MCF 10A (cell line): Measurements from ENCODE around the gene HHATL. TPM values are rescaled to one million over a fixed set of nuclear protein-coding genes. Genes with fewer than 3 reads are reported as not detected.

Experiments
- BruUV-seq: library from RNA; stranded (reverse); fragments of 400-500 nt; replicated peaks from 2 replicates; lab custom pipeline; 2021; lab: Mats Ljungman, UMichigan
- CTCF ChIA-PET: fragments of 300-600 bp; sonication (Branson Sonifier 250); formaldehyde crosslinking; extraction: SDS; loops from one replicate; lab custom pipeline; 2021; ENCODE audit warnings: antibody characterized with exemption, inconsistent platforms; lab: Yijun Ruan, JAX
- POLR2A ChIA-PET: fragments of 300-600, 350-650 bp; sonication (Branson Sonifier 250); formaldehyde crosslinking; extraction: SDS; loops from one replicate; lab custom pipeline; 2020; ENCODE audit warnings: antibody characterized with exemption, inconsistent platforms; lab: Yijun Ruan, JAX
- DNase-seq: peaks from one replicate; pipeline ENCODE4 v3.0.0-alpha.2; 2018; ENCODE audit not compliant: unreplicated experiment
- H3K27ac Mint-ChIP-seq: one replicate; pipeline ENCODE4 v1.8.0; 2022; ENCODE audit warnings: mild to moderate bottlenecking, low read depth, mixed read lengths; ENCODE audit not compliant: unreplicated experiment
- H3K27me3 Mint-ChIP-seq: one replicate; pipeline ENCODE4 v1.8.0; 2022; ENCODE audit warnings: mixed read lengths; ENCODE audit not compliant: insufficient read depth, unreplicated experiment
- H3K36me3 Mint-ChIP-seq: one replicate; pipeline ENCODE4 v1.8.0; 2022; ENCODE audit warnings: mild to moderate bottlenecking, moderate library complexity, mixed read lengths; ENCODE audit not compliant: insufficient read depth, unreplicated experiment
- H3K4me1 Mint-ChIP-seq: one replicate; pipeline ENCODE4 v1.8.0; 2022; ENCODE audit warnings: mixed read lengths; ENCODE audit not compliant: insufficient read depth, unreplicated experiment
- H3K4me3 Mint-ChIP-seq: one replicate; pipeline ENCODE4 v1.8.0; 2022; ENCODE audit warnings: mild to moderate bottlenecking, moderate library complexity, mixed read lengths; ENCODE audit not compliant: unreplicated experiment
- H3K9me3 Mint-ChIP-seq: one replicate; pipeline ENCODE4 v1.8.0; 2022; ENCODE audit warnings: mixed read lengths; ENCODE audit not compliant: unreplicated experiment
- CTCF ChIP-seq: fragments of 200-600 bp; IDR thresholded peaks from one replicate; pipeline ENCODE4 v1.8.0; 2022; ENCODE audit warnings: antibody characterized with exemption, mild to moderate bottlenecking; ENCODE audit not compliant: unreplicated experiment
- intact Hi-C: fragments of 100-400 bp; cut with micrococcal nuclease; formaldehyde crosslinking; loops from 2 replicates; pipeline ENCODE4 v1.14.1; 2022
- total RNA-seq: library from RNA; stranded (reverse); gene quantifications from 2 replicates; pipeline ENCODE4 v1.2.3, GENCODE V29; 2022

Gene HHATL
- total RNA-seq, 1 experiment from 2014 or later = not detected

DNA sequence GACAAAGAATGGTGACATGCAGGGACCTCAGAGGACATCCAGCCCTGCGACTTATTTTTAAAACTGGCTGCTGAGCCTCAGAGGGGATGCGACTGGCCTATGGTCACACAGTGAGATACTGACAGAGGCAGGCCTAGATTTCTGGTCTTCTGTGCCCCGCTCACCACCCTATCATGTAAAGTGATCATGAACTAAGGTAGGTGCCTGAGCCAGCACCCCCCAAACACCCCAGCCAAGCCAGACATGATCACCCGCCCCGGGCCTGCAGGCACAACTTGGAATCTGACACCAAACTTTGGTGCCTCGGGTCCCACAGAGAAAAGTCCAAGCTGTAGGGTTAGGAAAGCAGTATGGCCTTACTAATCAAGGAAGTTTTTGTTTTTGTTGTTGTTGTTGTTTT is 33.9 kb upstream of the HHATL start:
- TF ChIP-seq CTCF = no peak
- no peak overlapping the region for H3K4me3 Mint-ChIP-seq
- no peaks in the 10 kb centered on the region for H3K36me3 Mint-ChIP-seq
- H3K27me3 Mint-ChIP-seq = no peaks in the 10 kb centered on the region
- no TSS peak for BruUV-seq
- H3K27ac Mint-ChIP-seq = no peak overlapping the region
- DNase-seq = no peak
- H3K9me3 Mint-ChIP-seq = no peaks in the 10 kb centered on the region
- CTCF ChIA-PET = interaction anchor here (0.9 to 2.0 kb wide), 3 partner anchors 8 to 15 kb away, joined by 3 to 8 read pairs (median 4); no protein-coding TSS in a partner anchor
- POLR2A ChIA-PET = no interaction called here
- intact Hi-C loops = no loop called here
- no peaks in the 10 kb centered on the region for H3K4me1 Mint-ChIP-seq

DNA sequence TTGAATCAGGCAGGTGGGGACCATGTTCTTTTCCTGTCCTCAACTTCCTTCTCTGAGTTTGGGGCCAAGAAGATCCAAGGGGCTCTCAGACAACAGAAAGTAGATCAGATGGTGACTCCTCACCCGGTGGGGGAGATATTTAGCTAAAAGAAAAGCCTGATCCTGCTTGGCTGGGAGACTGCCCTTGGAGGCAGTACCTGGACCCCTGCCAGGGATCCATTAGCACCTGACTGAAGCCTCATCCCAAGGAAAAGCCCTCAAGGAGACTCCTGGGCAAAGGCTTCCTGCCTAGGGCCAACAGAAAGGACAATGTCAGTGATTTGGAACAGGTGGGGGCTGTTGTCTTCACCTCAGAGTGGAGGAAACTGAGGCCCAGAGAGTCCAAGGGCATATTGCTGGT is 33.5 kb upstream of the HHATL start:
- Mint-ChIP-seq H3K27me3 (no peaks in the 10 kb centered on the region), H3K9me3 (no peaks in the 10 kb centered on the region), H3K36me3 (no peaks in the 10 kb centered on the region), H3K4me3 (no peak overlapping the region), H3K27ac (no peak overlapping the region), H3K4me1 (no peaks in the 10 kb centered on the region)
- TF ChIP-seq CTCF = no peak
- intact Hi-C loops = no loop called here
- BruUV-seq = no TSS peak
- DNase-seq = no peak
- CTCF ChIA-PET = interaction anchor here (0.9 to 2.0 kb wide), 3 partner anchors 9 to 15 kb away, joined by 3 to 8 read pairs (median 4); no protein-coding TSS in a partner anchor
- POLR2A ChIA-PET = no interaction called here

- H3K4me1 Mint-ChIP-seq = no peaks in the 10 kb centered on the region
- H3K9me3 Mint-ChIP-seq = no peaks in the 10 kb centered on the region
- TF ChIP-seq CTCF = no peak
- intact Hi-C loops = no loop called here
- no peak for DNase-seq
- no peaks in the 10 kb centered on the region for H3K27me3 Mint-ChIP-seq
- peak overlapping the region; percentile 18 for H3K27ac Mint-ChIP-seq
- H3K36me3 Mint-ChIP-seq = no peaks in the 10 kb centered on the region
- POLR2A ChIA-PET = no interaction called here
- BruUV-seq = no TSS peak
- CTCF ChIA-PET = interaction anchor here (0.7 to 2.0 kb wide), 4 partner anchors 9 to 84 kb away, joined by 3 to 8 read pairs (median 4); no protein-coding TSS in a partner anchor
- no peak overlapping the region for H3K4me3 Mint-ChIP-seq
These were observed 33.0 kb upstream of the HHATL start for GRCh38 chr3:42735615-42736014.

DNA sequence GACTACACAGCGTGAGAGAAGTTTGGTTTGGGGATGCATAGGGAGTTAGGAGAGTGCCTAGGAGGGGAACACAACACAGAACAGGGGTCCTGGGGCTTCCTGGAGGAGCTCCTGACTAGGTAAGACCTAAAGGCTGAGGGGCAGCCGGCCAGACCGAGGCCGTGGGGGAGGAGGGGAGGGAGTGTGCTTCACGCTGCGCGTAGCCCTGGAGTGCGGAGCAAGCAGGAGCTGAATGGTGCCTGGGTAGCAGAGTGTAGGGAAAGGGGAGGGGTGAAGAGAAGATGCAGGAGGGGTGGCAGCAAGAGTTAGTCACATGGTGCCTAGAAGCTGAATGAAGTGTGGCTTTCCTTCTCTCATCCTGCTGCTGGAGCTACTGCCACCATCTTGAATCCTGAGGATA is 32.4 kb upstream of the HHATL start:
- Mint-ChIP-seq H3K9me3 (no peaks in the 10 kb centered on the region), H3K36me3 (no peaks in the 10 kb centered on the region), H3K27ac (peak overlapping the region; percentile 18), H3K4me3 (no peak overlapping the region), H3K27me3 (no peaks in the 10 kb centered on the region), H3K4me1 (no peaks in the 10 kb centered on the region)
- ChIA-PET CTCF (interaction anchor here (0.7 to 2.0 kb wide), 3 partner anchors 10 to 84 kb away, joined by 3 to 8 read pairs (median 4); no protein-coding TSS in a partner anchor), POLR2A (no interaction called here)
- DNase-seq = no peak
- intact Hi-C loops = no loop called here
- TF ChIP-seq CTCF = no peak
- BruUV-seq = no TSS peak
